ENCODE data around the gene FAIM.

GRCh38 chr3:138673641-138674530, 65.3 kb downstream of the FAIM start:
- TF ChIP-seq CTCF (conservative IDR thresholded peaks at IDR 0.05; ENCODE audit: low read length) (no peak), EZH2phosphoT487 (IDR thresholded peaks at IDR 0.05; ENCODE audit: borderline replicate concordance, low read depth, low read length) (no peak)
